ENCODE measurements around the gene SEMA6B.
"Not testable (repeated sequence)": the region's sequence is repeated elsewhere in the genome, so short reads cannot be mapped to it uniquely, and the experiment has no call there.

Gene SEMA6B

DNA sequence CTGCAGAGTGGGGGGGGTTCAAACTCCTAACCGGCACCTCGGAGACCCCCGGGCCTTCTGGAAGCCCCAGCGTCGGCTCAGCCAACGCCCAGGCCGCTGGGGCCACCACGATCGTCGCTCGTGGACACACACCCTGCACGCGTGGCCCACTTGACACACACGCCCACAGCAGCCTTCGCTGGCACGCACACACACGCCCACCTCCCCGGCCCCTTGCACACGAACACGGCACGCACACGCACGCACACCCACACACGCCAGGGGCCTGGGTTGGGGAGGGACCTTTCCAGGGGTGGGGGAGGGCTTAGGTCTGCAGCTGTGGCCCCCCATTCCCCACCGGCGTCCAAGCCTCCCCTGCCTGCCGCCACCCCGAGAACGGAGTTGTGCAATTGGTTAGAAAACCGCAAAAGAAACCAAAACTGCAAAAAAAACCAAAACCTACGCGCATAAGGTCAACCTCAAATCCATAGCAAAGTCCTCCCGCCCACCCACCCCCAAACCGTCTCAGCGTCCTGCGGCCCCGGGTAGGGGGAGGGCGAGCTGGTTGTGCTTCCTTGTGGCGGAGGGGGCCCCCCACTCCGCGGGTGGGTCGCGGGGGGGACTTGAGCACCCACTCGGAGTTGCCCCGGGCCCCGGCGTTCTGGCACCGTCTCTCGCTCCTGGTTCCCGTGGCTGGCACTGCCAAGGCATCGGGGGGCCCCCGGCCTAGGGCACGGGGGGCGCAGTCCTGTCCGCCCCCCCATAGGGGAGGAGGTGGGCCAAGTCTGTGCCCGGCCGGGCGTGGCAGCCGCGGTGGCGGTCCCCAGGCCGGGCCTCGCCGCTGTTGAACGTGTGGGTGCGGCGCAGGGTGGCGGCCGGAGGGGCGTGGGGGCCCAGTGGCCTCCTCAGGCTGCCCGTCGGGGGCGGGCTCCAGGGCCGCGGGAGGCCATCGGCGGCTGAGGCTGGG, 16.3 kb downstream of the SEMA6B start:
- no peak for FAIRE-seq

- not testable (repeated sequence) for FAIRE-seq
Measured at GRCh38 chr19:4541806-4542145, 17.7 kb downstream of the SEMA6B start.

GRCh38 chr19:4541114-4541805, 18.2 kb downstream of the SEMA6B start:
- FAIRE-seq, result no peak

GRCh38 chr19:4539693-4540581, 19.5 kb downstream of the SEMA6B start, which contains the start of gene LRG1:
LRG1 (minus strand) TSS chr19:4540036; CDS start chr19:4540013, 23 bp downstream.
- FAIRE-seq, result no peak

DNA sequence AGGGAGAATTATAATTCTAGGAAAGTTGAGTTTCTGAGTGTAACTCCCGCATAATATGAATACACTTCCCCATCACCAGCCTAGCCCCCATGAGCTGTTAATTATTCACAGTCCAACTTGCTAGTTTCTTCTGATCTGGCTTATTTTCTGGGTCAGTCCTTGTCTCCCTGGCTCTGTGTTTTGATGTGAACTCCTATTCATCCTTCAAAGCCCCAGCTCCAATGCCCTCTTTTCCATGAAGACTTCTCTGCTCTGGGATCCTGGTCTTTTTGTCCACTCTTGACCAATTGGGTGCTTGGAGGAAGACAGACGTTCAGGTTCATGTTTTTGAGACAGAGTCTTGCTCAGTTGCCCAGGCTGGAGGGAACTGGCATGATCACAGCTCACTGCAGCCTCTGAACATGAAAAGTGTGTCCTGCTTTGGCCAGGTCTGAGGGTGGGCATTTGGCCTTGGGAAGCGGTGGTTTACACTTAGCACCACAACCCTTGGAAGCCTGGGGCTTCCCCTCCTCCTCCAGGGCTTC, 20.3 kb downstream of the SEMA6B start:
- no peak for FAIRE-seq

DNA sequence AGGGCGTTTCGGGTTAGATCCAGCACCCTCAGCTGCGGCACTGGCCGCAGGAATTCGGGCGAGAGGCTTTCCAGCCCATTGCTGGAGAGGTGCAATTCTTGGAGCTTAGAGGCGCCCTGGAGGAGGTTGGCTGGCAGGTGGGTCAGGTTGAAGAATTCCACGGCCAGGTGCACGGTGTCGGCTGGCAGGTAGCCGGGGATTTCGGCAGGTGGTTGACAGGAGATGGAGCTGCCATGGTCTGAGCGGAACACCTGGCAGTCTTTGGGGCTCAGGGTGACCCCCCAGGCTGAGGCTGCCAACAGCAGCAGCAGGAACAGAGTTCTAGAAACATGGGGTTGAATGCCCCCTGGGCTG, 20.9 kb downstream of the SEMA6B start:
- no peak for FAIRE-seq

DNA sequence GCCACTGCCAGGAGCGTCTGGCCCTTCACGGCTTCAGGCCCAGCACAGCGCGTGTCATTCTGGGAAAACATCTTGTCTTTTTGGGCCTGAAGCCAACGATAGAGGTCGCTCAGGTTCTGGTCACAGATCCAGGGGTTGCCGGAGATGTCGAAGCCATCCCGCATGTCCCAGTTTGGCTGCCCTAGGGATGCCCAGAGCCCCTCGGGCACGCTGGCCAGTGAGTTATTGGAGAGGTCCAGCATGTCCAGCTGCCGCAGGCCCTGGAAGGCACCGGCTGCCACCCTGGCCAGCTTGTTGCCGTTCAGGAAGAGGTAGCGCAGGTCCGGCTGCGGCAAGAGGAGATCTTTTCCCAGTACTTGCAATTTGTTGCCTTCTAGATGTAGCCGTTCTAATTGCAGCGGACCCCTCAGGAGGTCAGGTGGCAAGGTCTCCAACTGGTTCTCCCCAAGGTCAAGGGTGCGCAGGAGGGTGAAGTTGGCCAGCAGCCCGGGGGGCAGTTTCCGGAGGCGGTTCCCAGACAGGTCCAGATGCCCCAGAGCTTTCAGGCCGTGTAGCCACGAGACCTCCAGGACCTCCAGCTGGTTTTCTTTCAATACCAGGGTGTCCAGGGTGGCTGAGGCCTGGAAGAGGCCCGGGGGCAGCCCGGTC, 21.4 kb downstream of the SEMA6B start:
- no peak for FAIRE-seq

DNA sequence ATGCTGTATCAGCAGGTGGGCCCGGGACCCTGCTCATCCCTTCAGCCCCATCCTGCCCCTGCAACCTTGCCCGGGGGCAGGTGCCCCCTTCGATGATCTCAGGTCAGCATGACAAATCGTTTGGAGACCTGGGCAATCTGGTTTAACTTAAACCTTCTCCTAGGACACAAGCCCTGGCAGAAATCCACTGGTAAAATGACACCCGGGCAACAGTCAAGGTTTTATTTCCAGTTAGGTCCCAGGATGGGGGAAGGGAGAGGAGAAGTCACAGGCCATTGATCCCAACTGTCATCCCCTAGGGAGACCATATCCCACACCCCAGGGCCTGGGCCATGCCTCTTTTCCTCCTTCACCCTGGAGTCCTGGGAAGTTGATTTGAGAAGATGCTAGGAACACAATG, 22.7 kb downstream of the SEMA6B start:
- FAIRE-seq, result no peak

GRCh38 chr19:4534836-4535658, 24.4 kb downstream of the SEMA6B start, which contains the start of gene PLIN5:
PLIN5 (minus strand) TSS chr19:4535224; CDS start chr19:4534074, 1,150 bp downstream.
- FAIRE-seq, result no peak

GRCh38 chr19:4533835-4534424, 25.6 kb downstream of the SEMA6B start:
- FAIRE-seq, result no peak

DNA sequence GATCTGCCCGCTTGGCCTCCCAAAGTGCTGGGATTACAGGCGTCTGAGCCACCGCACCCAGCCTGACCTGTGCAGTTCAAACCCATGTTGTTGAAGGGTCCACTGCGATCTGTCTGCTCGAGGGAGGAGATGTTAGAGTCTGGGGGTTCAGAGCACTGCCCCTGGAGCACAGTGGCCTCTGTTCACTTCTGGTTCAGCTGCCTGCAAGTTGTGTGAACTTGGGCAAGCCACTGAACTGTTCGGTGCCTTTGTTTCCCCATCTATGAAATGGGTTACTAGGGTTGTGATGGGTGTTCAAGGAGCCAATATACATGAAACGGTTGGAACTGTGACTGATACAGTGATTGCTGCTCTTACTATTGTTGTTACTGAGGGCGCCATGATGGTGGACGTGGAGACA, 26.1 kb downstream of the SEMA6B start:
- FAIRE-seq, result no peak

DNA sequence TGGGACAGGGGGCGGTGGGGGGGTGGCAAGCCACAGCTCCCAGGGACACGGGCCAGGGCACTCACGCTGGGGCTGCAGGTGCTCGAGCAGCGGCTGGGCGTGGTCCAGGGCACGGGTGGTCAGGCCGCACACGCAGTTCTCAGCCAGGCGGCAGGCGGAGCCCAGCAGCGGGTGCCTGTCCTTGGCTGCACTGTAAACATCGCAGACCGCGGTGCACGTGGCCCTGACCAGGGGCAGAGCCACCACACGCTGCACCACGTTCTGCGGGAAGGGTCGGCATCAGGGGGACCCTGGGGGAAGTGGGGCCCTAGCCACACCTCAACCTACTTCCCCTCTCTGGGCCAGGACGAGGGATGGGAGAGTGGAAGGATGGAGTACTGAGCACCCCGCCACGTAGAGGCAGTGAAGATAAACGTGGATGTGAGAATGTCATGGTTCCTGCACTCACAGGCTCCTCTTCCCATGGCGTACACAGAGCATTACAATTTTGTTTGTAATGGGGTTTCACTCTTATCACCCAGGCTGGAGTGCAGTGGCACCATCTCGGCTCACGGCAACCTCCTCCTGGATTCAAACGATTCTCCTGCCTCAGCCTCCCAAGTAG, 27.8 kb downstream of the SEMA6B start:
- FAIRE-seq, result no peak

DNA sequence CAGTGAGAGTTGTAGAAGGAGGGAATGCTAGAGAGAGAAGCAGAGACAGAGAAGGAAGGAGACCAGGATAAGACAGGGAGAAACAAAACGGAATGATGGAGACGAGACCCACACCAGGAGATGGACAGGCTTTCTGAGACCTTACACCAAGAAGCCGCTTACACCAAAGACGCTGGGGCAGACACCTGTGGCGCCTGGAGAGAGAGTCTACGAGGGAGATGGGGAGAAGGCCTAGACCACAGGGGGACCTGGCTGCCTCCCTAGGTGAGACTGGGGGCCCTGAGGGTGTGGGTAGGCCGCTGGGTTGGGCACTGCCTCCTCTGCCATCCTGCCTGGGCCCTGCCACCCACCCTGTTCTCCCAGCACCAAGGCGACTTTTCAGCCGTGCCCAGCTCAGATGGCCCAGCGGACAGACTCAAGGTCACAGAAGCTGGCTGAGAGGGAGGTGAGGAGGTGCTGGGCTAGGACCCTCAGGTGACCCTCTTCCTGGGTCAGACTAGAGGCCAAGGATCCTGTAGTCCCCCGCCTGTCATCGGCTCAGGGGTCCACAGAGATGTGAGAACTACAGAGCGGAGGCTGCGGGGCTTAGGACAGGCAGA, 29.5 kb downstream of the SEMA6B start:
- FAIRE-seq, result no peak

DNA sequence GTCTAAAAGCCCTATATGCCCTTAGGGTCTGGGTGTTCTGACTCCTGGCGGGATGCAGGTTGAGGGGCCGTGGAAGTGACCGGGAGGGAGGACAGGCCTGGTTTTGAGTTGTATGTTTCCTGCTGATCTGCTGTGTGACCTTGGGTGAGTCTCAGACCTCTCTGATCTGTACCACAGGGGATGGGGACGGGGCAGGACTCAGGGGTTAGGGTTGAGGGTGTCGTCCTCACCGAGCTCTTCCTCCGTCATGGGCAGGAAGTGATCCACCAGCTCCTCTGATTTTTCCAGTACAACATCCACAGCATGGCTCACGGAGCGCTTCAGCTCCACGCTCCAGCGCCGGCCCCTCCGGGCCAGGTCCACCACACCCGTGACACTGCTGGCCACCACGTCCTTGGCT, 30.6 kb downstream of the SEMA6B start:
- FAIRE-seq, result no peak

DNA sequence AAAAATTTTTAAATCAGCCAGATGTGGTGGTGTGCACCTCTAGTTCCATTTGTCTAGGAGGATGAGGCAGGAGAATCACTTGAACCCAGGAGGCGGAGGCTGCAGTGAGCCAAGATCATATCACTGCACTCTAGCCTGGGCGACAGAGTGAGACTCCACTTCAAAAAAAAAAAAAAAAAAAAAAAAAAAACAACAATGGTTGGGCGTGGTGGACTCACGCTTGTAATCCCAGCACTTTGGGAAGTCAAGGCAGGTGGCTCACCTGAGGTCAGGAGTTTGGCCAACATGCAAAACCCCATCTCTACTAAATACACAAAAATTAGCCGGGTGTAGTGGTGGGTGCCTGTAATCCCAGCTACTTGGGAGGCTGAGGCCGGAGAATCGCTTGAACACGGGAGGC, 32.1 kb downstream of the SEMA6B start:
- not testable (repeated sequence) for FAIRE-seq

GRCh38 chr19:4525563-4526002, 33.9 kb downstream of the SEMA6B start:
- FAIRE-seq, result no peak

GRCh38 chr19:4524808-4525562, 34.5 kb downstream of the SEMA6B start:
- no peak for FAIRE-seq

DNA sequence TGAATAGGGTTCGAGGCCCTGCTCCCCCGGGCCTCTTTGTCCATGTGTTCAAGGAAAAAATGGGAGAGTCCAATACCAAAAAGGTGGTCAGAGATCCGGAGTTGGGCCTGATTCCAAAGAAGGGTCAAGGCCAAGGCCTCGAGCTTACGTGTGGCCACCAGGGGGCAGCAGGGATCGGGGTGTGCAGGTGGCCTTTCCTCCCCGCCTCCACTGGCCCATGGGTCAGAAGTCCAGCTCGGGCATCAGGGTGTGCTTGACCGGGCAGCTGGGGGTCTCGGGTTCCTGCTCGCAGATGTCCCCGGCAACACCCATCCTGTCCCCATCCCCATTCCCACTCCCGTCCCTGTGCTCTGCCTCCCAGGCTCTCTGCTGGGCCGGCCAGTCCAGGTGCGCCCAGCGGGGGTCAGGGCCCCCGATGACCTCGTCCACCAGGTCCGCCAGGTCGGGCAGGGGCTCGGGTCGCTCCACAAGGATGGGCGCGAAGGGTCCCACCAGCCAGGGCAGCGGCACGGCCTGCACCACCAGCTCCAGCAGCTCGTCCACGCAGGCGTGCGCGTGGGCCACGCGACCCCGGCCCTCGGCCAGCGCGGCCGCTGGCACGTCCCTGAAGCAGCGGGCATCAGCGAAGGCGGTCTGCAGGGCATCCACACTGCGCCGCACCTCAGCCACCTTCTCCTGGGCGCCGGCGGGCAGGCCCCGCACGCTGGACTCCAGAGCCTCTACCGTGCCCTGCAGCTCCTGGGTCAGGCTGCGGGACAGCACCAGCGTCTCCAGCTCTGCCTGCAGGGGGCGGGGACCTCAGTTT, 36.0 kb downstream of the SEMA6B start:
- no peak for FAIRE-seq

Measured in islet of Langerhans (tissue), 1 donor.